Lower lobe of right lung (tissue), 2 donors: ENCODE results near the gene POMT2. TPM values are rescaled to one million over a fixed set of nuclear protein-coding genes. Genes with fewer than 3 reads are reported as not detected.

Source experiments
- ATAC-seq, 2 donors: fragments of 200-7000 bp; cut with Tn5 transposase; one replicate each; pipeline ENCODE4 v1.9.1; 2020 to 2022; ENCODE audit warnings: mild to moderate bottlenecking in 2 of 2, moderate library complexity in 2 of 2
- DNase-seq: peaks from one replicate; pipeline ENCODE4 v3.0.0-alpha.2; 2020
- H3K27ac ChIP-seq: fragments of 200-600 bp; one replicate; pipeline ENCODE4 v1.8.0; 2022
- H3K27me3 ChIP-seq: fragments of 200-600 bp; one replicate; pipeline ENCODE4 v1.8.0; 2022; ENCODE audit warnings: low read depth
- H3K36me3 ChIP-seq: fragments of 200-600 bp; one replicate; pipeline ENCODE4 v1.8.0; 2022; ENCODE audit warnings: mild to moderate bottlenecking
- H3K4me1 ChIP-seq: fragments of 200-600 bp; one replicate; pipeline ENCODE4 v1.8.0; 2022
- H3K4me3 ChIP-seq: fragments of 200-600 bp; one replicate; pipeline ENCODE4 v1.8.0; 2022; ENCODE audit warnings: mild to moderate bottlenecking
- H3K9me3 ChIP-seq: fragments of 200-600 bp; one replicate; pipeline ENCODE4 v1.8.0; 2022
- CTCF ChIP-seq: fragments of 200-600 bp; IDR thresholded peaks from one replicate; pipeline ENCODE4 v1.8.0; 2022; ENCODE audit warnings: antibody characterized with exemption, mild to moderate bottlenecking
- intact Hi-C: fragments of 100-400 bp; cut with DNase I; formaldehyde crosslinking; loops from one replicate; pipeline ENCODE4 v1.11.0; 2022
- total RNA-seq: library from RNA; stranded (reverse); fragmentation: NEBNext Ultra II Directional; extraction: Animal tissue kit (Norgen Biotek cat#: 25700); gene quantifications from one replicate; pipeline ENCODE4 v1.2.1, GENCODE V29; 2021
- donor health status: DM: no; HTN: yes; CAD: no; lungs with severe emphysema.

Gene POMT2
- total RNA-seq, 1 donor from 2014 or later = 23.5 TPM

- H3K27ac ChIP-seq = no peak overlapping the region
- no peak overlapping the region for H3K4me3 ChIP-seq
- TF ChIP-seq CTCF = no peak
- H3K27me3 ChIP-seq = peaks cover 13% of the 10 kb centered on the region
- intact Hi-C loops = no loop called here
- ATAC-seq (no peak), DNase-seq (no peak)
- no peaks in the 10 kb centered on the region for H3K9me3 ChIP-seq
- no peaks in the 10 kb centered on the region for H3K4me1 ChIP-seq
- no peaks in the 10 kb centered on the region for H3K36me3 ChIP-seq
Observed at GRCh38 chr14:77260631-77261030, 60.1 kb downstream of the POMT2 start.

- ATAC-seq (no peak), DNase-seq (no peak)
- Histone ChIP-seq H3K9me3 (no peaks in the 10 kb centered on the region), H3K27me3 (peaks cover 13% of the 10 kb centered on the region), H3K27ac (no peak overlapping the region), H3K4me1 (no peaks in the 10 kb centered on the region), H3K36me3 (no peaks in the 10 kb centered on the region), H3K4me3 (no peak overlapping the region)
- intact Hi-C loops = no loop called here
- no peak for TF ChIP-seq CTCF
Observed at GRCh38 chr14:77260199-77260598, 60.5 kb downstream of the POMT2 start.

- Histone ChIP-seq H3K36me3 (no peaks in the 10 kb centered on the region), H3K9me3 (no peaks in the 10 kb centered on the region), H3K4me1 (no peaks in the 10 kb centered on the region), H3K27me3 (peaks cover 13% of the 10 kb centered on the region), H3K27ac (no peak overlapping the region), H3K4me3 (no peak overlapping the region)
- TF ChIP-seq CTCF = no peak
- intact Hi-C loops = no loop called here
- DNase-seq = peak; percentile 24
- no peak for ATAC-seq
Observed at GRCh38 chr14:77259025-77259715, 61.5 kb downstream of the POMT2 start.

GRCh38 chr14:77258566-77258965 is 62.1 kb downstream of the POMT2 start:
- peak; percentile 30 for DNase-seq
- peaks cover 13% of the 10 kb centered on the region for H3K27me3 ChIP-seq
- no peak overlapping the region for H3K27ac ChIP-seq
- H3K4me3 ChIP-seq = no peak overlapping the region
- intact Hi-C loops = no loop called here
- no peaks in the 10 kb centered on the region for H3K4me1 ChIP-seq
- no peak for TF ChIP-seq CTCF
- no peaks in the 10 kb centered on the region for H3K9me3 ChIP-seq
- no peaks in the 10 kb centered on the region for H3K36me3 ChIP-seq
- no peak for ATAC-seq

- H3K9me3 ChIP-seq = no peaks in the 10 kb centered on the region
- H3K36me3 ChIP-seq = no peaks in the 10 kb centered on the region
- ATAC-seq = no peak
- no peaks in the 10 kb centered on the region for H3K4me1 ChIP-seq
- H3K27me3 ChIP-seq = peaks cover 20% of the 10 kb centered on the region
- no peak overlapping the region for H3K4me3 ChIP-seq
- DNase-seq = peak; percentile 10
- no peak overlapping the region for H3K27ac ChIP-seq
- no peak for TF ChIP-seq CTCF
- intact Hi-C loops = no loop called here
Observed at GRCh38 chr14:77257700-77258099, 63.0 kb downstream of the POMT2 start.
